H9 (cell line): ENCODE measurements around the gene MRPL2. TPM values are rescaled to one million over a fixed set of nuclear protein-coding genes. Genes with fewer than 3 reads are reported as not detected.

Experiments
- DNase-seq: peaks from one replicate; pipeline ENCODE4 v3.0.0-alpha.2; 2017
- H2AFZ ChIP-seq: one replicate; pipeline ENCODE4 v1.6.1; 2013; ENCODE audit warnings: mild to moderate bottlenecking, low read length, control low read depth, moderate library complexity
- H2AK5ac ChIP-seq: 2 replicates; pipeline ENCODE4 v1.6.1; 2013; ENCODE audit warnings: low read length, control low read depth, mixed read lengths; ENCODE audit not compliant: insufficient read length
- H2BK120ac ChIP-seq: one replicate; pipeline ENCODE4 v1.6.1; 2013; ENCODE audit warnings: low read depth, mild to moderate bottlenecking, low read length, control low read depth, inconsistent platforms; ENCODE audit not compliant: poor library complexity, severe bottlenecking
- H2BK12ac ChIP-seq: 2 replicates; pipeline ENCODE4 v1.6.1; 2013; ENCODE audit warnings: low read length, control low read depth, mixed read lengths, low read depth; ENCODE audit not compliant: insufficient read length
- H2BK15ac ChIP-seq: 2 replicates; pipeline ENCODE4 v1.6.1; 2013; ENCODE audit warnings: low read depth, low read length, control low read depth
- H2BK20ac ChIP-seq: one replicate; pipeline ENCODE4 v1.6.1; 2013; ENCODE audit warnings: low read depth, mild to moderate bottlenecking, low read length, control low read depth, inconsistent platforms; ENCODE audit not compliant: poor library complexity, severe bottlenecking
- H2BK5ac ChIP-seq: 2 replicates; pipeline ENCODE4 v1.6.1; 2013; ENCODE audit warnings: low read length, control low read depth, mixed read lengths; ENCODE audit not compliant: insufficient read length
- H3K14ac ChIP-seq: 2 replicates; pipeline ENCODE4 v1.6.1; 2013; ENCODE audit warnings: low read length, control low read depth; ENCODE audit not compliant: insufficient read depth
- H3K18ac ChIP-seq: 2 replicates; pipeline ENCODE4 v1.6.1; 2013; ENCODE audit warnings: low read depth, mild to moderate bottlenecking, mixed read lengths, low read length, control low read depth; ENCODE audit not compliant: insufficient read length
- H3K23ac ChIP-seq: 2 replicates; pipeline ENCODE4 v1.6.1; 2013; ENCODE audit warnings: low read length, control low read depth, mixed read lengths, low read depth; ENCODE audit not compliant: insufficient read length
- H3K23me2 ChIP-seq: 2 replicates; pipeline ENCODE4 v1.6.1; 2013; ENCODE audit warnings: low read depth, mild to moderate bottlenecking, mixed read lengths, low read length, control low read depth; ENCODE audit not compliant: insufficient read length, poor library complexity, severe bottlenecking
- H3K27ac ChIP-seq: 2 replicates; pipeline ENCODE4 v1.5.1; 2013; ENCODE audit warnings: low read length, control low read depth, mixed read lengths, low read depth; ENCODE audit not compliant: insufficient read length
- H3K27me3 ChIP-seq: 2 replicates; pipeline ENCODE4 v1.6.1; 2013; ENCODE audit warnings: low read length, control low read depth, inconsistent platforms; ENCODE audit not compliant: insufficient read depth
- H3K4ac ChIP-seq: 2 replicates; pipeline ENCODE4 v1.6.1; 2013; ENCODE audit warnings: low read depth, mild to moderate bottlenecking, control low read depth, inconsistent platforms, low read length, moderate library complexity
- H3K4me1 ChIP-seq: 2 replicates; pipeline ENCODE4 v1.6.1; 2013; ENCODE audit warnings: low read length, control low read depth, inconsistent platforms; ENCODE audit not compliant: insufficient read depth
- H3K4me2 ChIP-seq: 2 replicates; pipeline ENCODE4 v1.6.1; 2013; ENCODE audit warnings: low read length, control low read depth, mixed read lengths; ENCODE audit not compliant: insufficient read length, insufficient read depth
- H3K56ac ChIP-seq: 2 replicates; pipeline ENCODE4 v1.6.1; 2013; ENCODE audit warnings: low read depth, mild to moderate bottlenecking, mixed read lengths, low read length, control low read depth; ENCODE audit not compliant: insufficient read length
- H3K79me1 ChIP-seq: 2 replicates; pipeline ENCODE4 v1.6.1; 2013; ENCODE audit warnings: low read depth, mild to moderate bottlenecking, moderate library complexity, low read length, control low read depth, inconsistent platforms; ENCODE audit not compliant: insufficient read depth, poor library complexity, severe bottlenecking
- H3K79me2 ChIP-seq: 2 replicates; pipeline ENCODE4 v1.6.1; 2013; ENCODE audit warnings: low read length, control low read depth, inconsistent platforms; ENCODE audit not compliant: insufficient read depth
- H3K9ac ChIP-seq: 2 replicates; pipeline ENCODE4 v1.6.1; 2013; ENCODE audit warnings: low read length, control low read depth, mixed read lengths; ENCODE audit not compliant: insufficient read length; ENCODE audit errors: extremely low read depth
- H3K9me3 ChIP-seq: one replicate; pipeline ENCODE4 v1.6.1; 2013; ENCODE audit warnings: low read depth, low read length, inconsistent platforms; ENCODE audit not compliant: control insufficient read depth
- H3T11ph ChIP-seq: one replicate; pipeline ENCODE4 v1.6.1; 2013; ENCODE audit warnings: mild to moderate bottlenecking, low read length, control low read depth, inconsistent platforms
- H4K20me1 ChIP-seq: one replicate; pipeline ENCODE4 v1.6.1; 2013; ENCODE audit not compliant: control insufficient read depth, insufficient read length, insufficient read depth
- H4K5ac ChIP-seq: 2 replicates; pipeline ENCODE4 v1.6.1; 2013; ENCODE audit warnings: low read depth, mild to moderate bottlenecking, mixed read lengths, low read length, control low read depth; ENCODE audit not compliant: insufficient read length
- H4K8ac ChIP-seq: replicated peaks from 2 replicates; pipeline ENCODE4 v1.6.1; 2013; ENCODE audit warnings: low read length, control low read depth, mixed read lengths, low read depth; ENCODE audit not compliant: insufficient read length
- H4K91ac ChIP-seq: 2 replicates; pipeline ENCODE4 v1.6.1; 2013; ENCODE audit warnings: low read depth, mild to moderate bottlenecking, moderate library complexity, mixed read lengths, low read length, control low read depth; ENCODE audit not compliant: insufficient read length
- H3K27ac Mint-ChIP-seq, 3 experiments: 2 replicates in 2 of 3; 3 replicates in 1 of 3; pipeline ENCODE4 v1.8.0; 2020 to 2021; ENCODE audit warnings: mixed read lengths in 3 of 3, mild to moderate bottlenecking in 1 of 3, moderate library complexity in 1 of 3
- H3K27me3 Mint-ChIP-seq: 2 replicates; pipeline ENCODE4 v1.8.0; 2021; ENCODE audit warnings: low read depth, mild to moderate bottlenecking, moderate library complexity, mixed read lengths
- H3K36me3 Mint-ChIP-seq, 3 experiments: 2 replicates in 2 of 3; 3 replicates in 1 of 3; pipeline ENCODE4 v1.8.0; 2020 to 2021; ENCODE audit warnings: low read depth in 3 of 3, mixed read lengths in 3 of 3; ENCODE audit not compliant: insufficient read depth in 1 of 3
- H3K4me1 Mint-ChIP-seq, 2 experiments: 2 replicates each; pipeline ENCODE4 v1.8.0; 2020; ENCODE audit warnings: mixed read lengths in 2 of 2
- H3K4me3 Mint-ChIP-seq, 2 experiments: 2 replicates in 1 of 2; 3 replicates in 1 of 2; pipeline ENCODE4 v1.8.0; 2020 to 2021; ENCODE audit warnings: mild to moderate bottlenecking in 2 of 2, mixed read lengths in 2 of 2, moderate library complexity in 1 of 2
- H3K9me3 Mint-ChIP-seq, 2 experiments: 2 replicates in 1 of 2; 3 replicates in 1 of 2; pipeline ENCODE4 v1.8.0; 2020; ENCODE audit warnings: mild to moderate bottlenecking in 2 of 2, mixed read lengths in 2 of 2, moderate library complexity in 1 of 2
- WGBS: extraction: QIAGEN DNeasy Blood & Tissue Kit; methylation state at CpG from one replicate; pipeline ENCODE4 v1.1.7; 2013; ENCODE audit warnings: missing lambda C conversion rate, low lambda C conversion rate, mixed read lengths; ENCODE audit not compliant: insufficient read length; ENCODE audit errors: extremely low coverage; 5-methylcytosine and 5-hydroxymethylcytosine counted together
- total RNA-seq: library from RNA; stranded (reverse); gene quantifications from 2 replicates; pipeline ENCODE4 v1.2.1, GENCODE V29; 2021
- TF ChIP-seq, protein P1 (sequence below): fragments of 200-600 bp; sonication (generic); conservative IDR thresholded peaks from 3 replicates; pipeline ENCODE4 v1.8.0; 2021; ENCODE audit warnings: antibody characterized with exemption, mild to moderate bottlenecking

Gene MRPL2
- total RNA-seq, 1 experiment from 2014 or later: 74.4 TPM

DNA sequence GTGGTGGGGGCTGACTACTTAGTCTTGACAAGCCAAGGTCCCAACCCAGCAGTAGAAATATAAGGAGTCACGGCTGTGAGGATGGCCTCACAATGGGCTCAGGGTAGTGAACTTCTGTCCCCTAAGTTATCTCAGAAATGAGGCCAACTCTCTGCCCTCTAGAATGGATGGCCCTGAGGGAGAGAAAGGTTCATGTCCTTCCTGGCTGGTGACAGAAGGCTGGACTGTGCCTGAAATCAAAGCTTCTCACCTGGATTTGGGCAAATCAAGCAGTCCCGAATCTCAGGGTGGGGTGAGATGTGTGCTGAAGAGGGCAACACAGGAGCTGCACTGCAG is 25.1 kb downstream of the MRPL2 start:
- 0 out of 7 replicates have a peak overlapping the region, but pooled peaks of 1 of the 3 experiments have one; percentile 18 for H3K27ac Mint-ChIP-seq
- no peaks in the 10 kb centered on the region for H3K4me1 Mint-ChIP-seq
- no peaks in the 10 kb centered on the region for H3K79me1 ChIP-seq
- peaks cover 40 to 90% (median 70%) of the 10 kb centered on the region in 3 experiments; a peak in 6 of 7 replicates for H3K36me3 Mint-ChIP-seq
- H3K4me2 ChIP-seq: no peak overlapping the region
- no peak overlapping the region for H2BK5ac ChIP-seq
- no peak overlapping the region for H2BK12ac ChIP-seq
- no CpG with 5 or more reads among the region's 2 CpGs for WGBS
- H3K14ac ChIP-seq: no peak overlapping the region
- no peak overlapping the region for H3K56ac ChIP-seq
- H3K27me3 Mint-ChIP-seq: no peaks in the 10 kb centered on the region; the same call in none of the 2 replicates
- no peak overlapping the region for H4K91ac ChIP-seq
- no peak overlapping the region for H2BK15ac ChIP-seq
- TF ChIP-seq, protein P1, sequence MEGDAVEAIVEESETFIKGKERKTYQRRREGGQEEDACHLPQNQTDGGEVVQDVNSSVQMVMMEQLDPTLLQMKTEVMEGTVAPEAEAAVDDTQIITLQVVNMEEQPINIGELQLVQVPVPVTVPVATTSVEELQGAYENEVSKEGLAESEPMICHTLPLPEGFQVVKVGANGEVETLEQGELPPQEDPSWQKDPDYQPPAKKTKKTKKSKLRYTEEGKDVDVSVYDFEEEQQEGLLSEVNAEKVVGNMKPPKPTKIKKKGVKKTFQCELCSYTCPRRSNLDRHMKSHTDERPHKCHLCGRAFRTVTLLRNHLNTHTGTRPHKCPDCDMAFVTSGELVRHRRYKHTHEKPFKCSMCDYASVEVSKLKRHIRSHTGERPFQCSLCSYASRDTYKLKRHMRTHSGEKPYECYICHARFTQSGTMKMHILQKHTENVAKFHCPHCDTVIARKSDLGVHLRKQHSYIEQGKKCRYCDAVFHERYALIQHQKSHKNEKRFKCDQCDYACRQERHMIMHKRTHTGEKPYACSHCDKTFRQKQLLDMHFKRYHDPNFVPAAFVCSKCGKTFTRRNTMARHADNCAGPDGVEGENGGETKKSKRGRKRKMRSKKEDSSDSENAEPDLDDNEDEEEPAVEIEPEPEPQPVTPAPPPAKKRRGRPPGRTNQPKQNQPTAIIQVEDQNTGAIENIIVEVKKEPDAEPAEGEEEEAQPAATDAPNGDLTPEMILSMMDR: no peak
- H3K4me1 ChIP-seq: no peaks in the 10 kb centered on the region
- H3K4ac ChIP-seq: no peak overlapping the region
- H3K9ac ChIP-seq: no peak overlapping the region
- no peaks in the 10 kb centered on the region for H3K9me3 ChIP-seq
- H3T11ph ChIP-seq: no peak overlapping the region
- no peak overlapping the region for H2AFZ ChIP-seq
- no peak overlapping the region for H2BK20ac ChIP-seq
- H4K20me1 ChIP-seq: no peaks in the 10 kb centered on the region
- no peaks in the 10 kb centered on the region for H3K79me2 ChIP-seq
- H3K27me3 ChIP-seq: no peaks in the 10 kb centered on the region
- no peak overlapping the region for H2BK120ac ChIP-seq
- no peaks in the 10 kb centered on the region for H3K9me3 Mint-ChIP-seq
- no peaks in the 10 kb centered on the region for H3K23me2 ChIP-seq
- H4K8ac ChIP-seq: no peak overlapping the region
- no peak overlapping the region for H3K23ac ChIP-seq
- no peak overlapping the region for H2AK5ac ChIP-seq
- H3K27ac ChIP-seq: no peak overlapping the region
- peak; percentile 19 for DNase-seq
- H4K5ac ChIP-seq: no peak overlapping the region
- no peak overlapping the region for H3K4me3 Mint-ChIP-seq
- H3K18ac ChIP-seq: no peak overlapping the region
